Nephron (organoid): ENCODE results near the gene SH3BP2.

Experiments used
- H3K27ac Mint-ChIP-seq, 3 experiments: 2 replicates each; pipeline ENCODE4 v1.8.0; 2020; ENCODE audit warnings: mixed read lengths in 3 of 3, mild to moderate bottlenecking in 2 of 3, moderate library complexity in 1 of 3
- H3K27me3 Mint-ChIP-seq: 2 replicates; pipeline ENCODE4 v1.8.0; 2021; ENCODE audit warnings: low read depth, mild to moderate bottlenecking, moderate library complexity, mixed read lengths
- H3K36me3 Mint-ChIP-seq: 2 replicates; pipeline ENCODE4 v1.8.0; 2020; ENCODE audit warnings: low read depth, mixed read lengths
- H3K4me1 Mint-ChIP-seq: 2 replicates; pipeline ENCODE4 v1.8.0; 2020; ENCODE audit warnings: mixed read lengths
- H3K4me3 Mint-ChIP-seq, 3 experiments: 2 replicates each; pipeline ENCODE4 v1.8.0; 2020; ENCODE audit warnings: mild to moderate bottlenecking in 3 of 3, mixed read lengths in 3 of 3, moderate library complexity in 2 of 3
- H3K9me3 Mint-ChIP-seq: 2 replicates; pipeline ENCODE4 v1.8.0; 2020; ENCODE audit warnings: mixed read lengths
- CTCF ChIP-seq, 3 experiments: fragments of 200-600 bp; sonication (generic); IDR thresholded peaks; one replicate each; pipeline ENCODE4 v1.5.0; 2021; ENCODE audit warnings: antibody characterized with exemption in 3 of 3; ENCODE audit not compliant: unreplicated experiment in 3 of 3

The SH3BP2 gene

DNA sequence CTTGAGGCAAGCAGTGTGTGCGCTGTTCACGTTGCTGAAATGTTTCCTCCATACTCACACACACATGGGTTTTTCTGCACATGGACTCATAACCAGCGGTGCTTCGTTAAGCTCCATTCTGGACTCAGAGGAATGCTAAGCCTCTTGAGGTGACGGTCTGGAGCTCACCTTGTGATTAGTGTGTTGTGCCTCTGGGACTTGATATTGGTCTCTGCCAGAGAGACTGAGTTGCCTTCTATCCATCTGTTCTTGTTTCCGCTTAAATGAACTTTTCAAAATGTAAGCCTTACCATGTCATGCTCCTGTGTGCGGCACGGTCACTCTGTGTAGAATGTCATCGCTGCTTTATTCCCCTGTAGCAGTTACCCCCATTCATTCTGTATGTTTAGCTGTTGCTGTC, 93.3 kb downstream of the SH3BP2 start:
- Mint-ChIP-seq H3K4me3 (no peak overlapping the region), H3K27ac (no peak overlapping the region), H3K9me3 (no peaks in the 10 kb centered on the region), H3K36me3 (peaks cover 65% of the 10 kb centered on the region), H3K4me1 (peaks cover 14% of the 10 kb centered on the region), H3K27me3 (no peaks in the 10 kb centered on the region)
- TF ChIP-seq CTCF (IDR thresholded peaks at IDR 0.05; ENCODE audit: unreplicated experiment in 3 of 3): no peak

GRCh38 chr4:2886622-2887021, 93.7 kb downstream of the SH3BP2 start:
- peaks cover 14% of the 10 kb centered on the region for H3K4me1 Mint-ChIP-seq
- H3K27me3 Mint-ChIP-seq: no peaks in the 10 kb centered on the region
- peaks cover 63% of the 10 kb centered on the region for H3K36me3 Mint-ChIP-seq
- H3K4me3 Mint-ChIP-seq: no peak overlapping the region
- no peak for TF ChIP-seq CTCF (IDR thresholded peaks at IDR 0.05; ENCODE audit: unreplicated experiment in 3 of 3)
- H3K9me3 Mint-ChIP-seq: no peaks in the 10 kb centered on the region
- H3K27ac Mint-ChIP-seq: no peak overlapping the region

DNA sequence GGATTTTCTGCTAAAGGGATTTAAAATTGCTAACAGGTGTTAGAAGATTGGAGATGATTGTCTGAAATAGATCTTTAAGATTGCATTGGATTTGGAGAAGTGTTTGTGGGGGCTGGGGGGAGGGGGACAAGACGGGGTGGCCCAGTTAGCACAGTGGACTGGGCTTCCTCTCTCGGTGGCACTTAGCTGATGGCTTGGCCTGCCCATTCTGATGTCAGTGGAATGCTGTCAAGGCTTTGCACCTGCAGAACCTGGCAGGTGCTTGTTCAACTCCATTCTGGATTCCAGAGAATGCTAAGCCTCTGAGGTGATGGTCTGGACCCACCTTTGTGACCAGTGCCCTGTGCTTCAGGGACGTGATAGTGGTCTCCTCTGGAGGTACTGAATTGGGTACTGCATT, 94.5 kb downstream of the SH3BP2 start:
- H3K27me3 Mint-ChIP-seq: no peaks in the 10 kb centered on the region
- peaks cover 14% of the 10 kb centered on the region for H3K4me1 Mint-ChIP-seq
- H3K36me3 Mint-ChIP-seq: peaks cover 61% of the 10 kb centered on the region
- no peak for TF ChIP-seq CTCF (IDR thresholded peaks at IDR 0.05; ENCODE audit: unreplicated experiment in 3 of 3)
- H3K4me3 Mint-ChIP-seq: no peak overlapping the region
- no peaks in the 10 kb centered on the region for H3K9me3 Mint-ChIP-seq
- H3K27ac Mint-ChIP-seq: no peak overlapping the region

- no peaks in the 10 kb centered on the region for H3K9me3 Mint-ChIP-seq
- no peaks in the 10 kb centered on the region for H3K27me3 Mint-ChIP-seq
- no peak for TF ChIP-seq CTCF (IDR thresholded peaks at IDR 0.05; ENCODE audit: unreplicated experiment in 3 of 3)
- H3K27ac Mint-ChIP-seq: no peak overlapping the region
- H3K4me1 Mint-ChIP-seq: peaks cover 14% of the 10 kb centered on the region
- no peak overlapping the region for H3K4me3 Mint-ChIP-seq
- H3K36me3 Mint-ChIP-seq: peaks cover 58% of the 10 kb centered on the region
Observed at GRCh38 chr4:2888886-2889285, 96.0 kb downstream of the SH3BP2 start.
